Tibial artery (tissue), 4 donors: ENCODE measurements around the gene TPRX1.
"Not testable (repeated sequence)": the region's sequence is repeated elsewhere in the genome, so short reads cannot be mapped to it uniquely, and the experiment has no call there.

Experiments used
- DNase-seq, 2 donors: peaks; one replicate each; pipeline ENCODE4 v3.0.0-alpha.2; 2019
- H3K27ac ChIP-seq, 2 donors: fragments of 200-600 bp; sonication (generic) in 1 of 2; 1 replicate in 1 of 2; 2 replicates in 1 of 2; pipeline ENCODE4 v1.5.1; 2018 to 2019; ENCODE audit warnings: mild to moderate bottlenecking in 1 of 2
- H3K27me3 ChIP-seq, 2 donors: fragments of 200-600 bp; sonication (generic) in 1 of 2; one replicate each; pipeline versions ENCODE4 v1.5.1 to v1.6.0; 2016 to 2019
- H3K36me3 ChIP-seq, 3 donors: fragments of 200-600 bp; sonication (generic) in 2 of 3; one replicate each; pipeline ENCODE4 v1.5.1; 2016 to 2019; ENCODE audit warnings: mild to moderate bottlenecking in 2 of 3
- H3K4me1 ChIP-seq, 4 donors: fragments of 200-600 bp; sonication (generic) in 2 of 4; 1 replicate in 3 of 4; 2 replicates in 1 of 4; pipeline ENCODE4 v1.5.1; 2016 to 2019
- H3K4me3 ChIP-seq, 2 donors: fragments of 200-600 bp; sonication (generic) in 1 of 2; 1 replicate in 1 of 2; 2 replicates in 1 of 2; pipeline ENCODE4 v1.5.1; 2018 to 2019; ENCODE audit warnings: mild to moderate bottlenecking in 2 of 2
- H3K9me3 ChIP-seq, 3 donors: fragments of 200-600 bp; sonication (generic) in 1 of 3; one replicate each; pipeline ENCODE4 v1.5.1; 2016 to 2019
- intact Hi-C: fragments of 100-400 bp; cut with DNase I; formaldehyde crosslinking; loops from one replicate; pipeline ENCODE4 v1.15.0; 2023; ENCODE audit warnings: low total_unique reads
- TF ChIP-seq, protein P1 (sequence below), 2 experiments: fragments of 200-600 bp in 1 of 2; fragments of 450-650 bp in 1 of 2; IDR thresholded peaks; one replicate each; pipeline ENCODE4 v1.5.1; 2017 to 2019; ENCODE audit warnings: antibody characterized with exemption in 2 of 2, mild to moderate bottlenecking in 1 of 2, moderate library complexity in 1 of 2

Gene TPRX1

DNA sequence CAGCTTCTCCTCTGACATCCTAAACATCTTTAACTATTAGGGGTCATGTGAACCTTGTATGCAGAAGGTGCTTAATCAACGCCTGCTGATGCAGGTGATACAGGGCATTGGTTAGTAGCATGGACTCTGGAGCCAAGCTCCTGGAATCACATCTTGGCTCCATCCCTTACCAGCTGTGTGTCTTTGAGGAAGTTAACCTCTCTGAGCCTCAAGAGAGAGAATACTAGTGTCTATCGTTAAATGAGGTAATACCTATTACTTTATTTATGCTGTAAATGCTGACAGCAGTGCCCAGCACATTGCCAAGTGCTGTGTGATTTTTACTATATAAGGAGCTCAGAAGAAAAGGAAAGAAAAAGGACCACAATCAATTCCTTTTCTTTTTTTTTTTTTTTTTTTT is 37.0 kb downstream of the TPRX1 start:
- no peaks in the 10 kb centered on the region for H3K9me3 ChIP-seq

DNA sequence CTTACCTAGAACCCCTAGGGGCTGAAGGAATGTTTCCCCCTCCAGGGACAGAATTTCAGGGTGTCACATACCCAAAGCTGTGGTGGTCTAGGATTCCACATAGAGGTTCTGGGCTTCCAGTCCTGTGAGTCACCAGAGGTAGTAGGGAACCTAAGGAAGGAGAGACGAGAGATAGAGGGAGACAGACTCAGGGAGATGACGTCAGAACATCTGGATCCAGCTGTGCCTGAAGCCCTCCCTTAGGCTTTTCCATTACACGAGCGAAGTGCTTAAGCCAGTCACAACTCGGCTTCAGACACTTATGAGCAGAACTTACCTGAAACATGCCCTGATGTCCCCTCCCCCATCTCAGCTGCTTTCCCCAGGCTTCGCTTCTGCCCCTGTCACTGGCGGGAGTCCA is 37.7 kb downstream of the TPRX1 start:
- Histone ChIP-seq H3K36me3 (no peaks in the 10 kb centered on the region), H3K4me1 (peaks cover 0 to 7% (median 0%) of the 10 kb centered on the region in 4 donors), H3K4me3 (no peak overlapping the region), H3K27me3 (no peaks in the 10 kb centered on the region), H3K27ac (no peak overlapping the region), H3K9me3 (no peaks in the 10 kb centered on the region)
- intact Hi-C loops = loop anchor here (2.0 to 5.0 kb wide), 2 partner anchors 20 to 96 kb away; no protein-coding TSS in a partner anchor
- TF ChIP-seq, protein P1, sequence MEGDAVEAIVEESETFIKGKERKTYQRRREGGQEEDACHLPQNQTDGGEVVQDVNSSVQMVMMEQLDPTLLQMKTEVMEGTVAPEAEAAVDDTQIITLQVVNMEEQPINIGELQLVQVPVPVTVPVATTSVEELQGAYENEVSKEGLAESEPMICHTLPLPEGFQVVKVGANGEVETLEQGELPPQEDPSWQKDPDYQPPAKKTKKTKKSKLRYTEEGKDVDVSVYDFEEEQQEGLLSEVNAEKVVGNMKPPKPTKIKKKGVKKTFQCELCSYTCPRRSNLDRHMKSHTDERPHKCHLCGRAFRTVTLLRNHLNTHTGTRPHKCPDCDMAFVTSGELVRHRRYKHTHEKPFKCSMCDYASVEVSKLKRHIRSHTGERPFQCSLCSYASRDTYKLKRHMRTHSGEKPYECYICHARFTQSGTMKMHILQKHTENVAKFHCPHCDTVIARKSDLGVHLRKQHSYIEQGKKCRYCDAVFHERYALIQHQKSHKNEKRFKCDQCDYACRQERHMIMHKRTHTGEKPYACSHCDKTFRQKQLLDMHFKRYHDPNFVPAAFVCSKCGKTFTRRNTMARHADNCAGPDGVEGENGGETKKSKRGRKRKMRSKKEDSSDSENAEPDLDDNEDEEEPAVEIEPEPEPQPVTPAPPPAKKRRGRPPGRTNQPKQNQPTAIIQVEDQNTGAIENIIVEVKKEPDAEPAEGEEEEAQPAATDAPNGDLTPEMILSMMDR (IDR thresholded peaks at IDR 0.05) = no peak
- DNase-seq = no peak

More for the DNA sequence above, 37.0 kb downstream of the TPRX1 start:
- H3K27ac ChIP-seq = no peak overlapping the region
- no peaks in the 10 kb centered on the region for H3K36me3 ChIP-seq
- H3K4me3 ChIP-seq = no peak overlapping the region
- TF ChIP-seq, protein P1 (IDR thresholded peaks at IDR 0.05) = no peak
- H3K27me3 ChIP-seq = no peaks in the 10 kb centered on the region
- intact Hi-C loops = loop anchor here (2.0 to 5.0 kb wide), 2 partner anchors 19 to 95 kb away; no protein-coding TSS in a partner anchor
- no peak for DNase-seq
- peaks cover 0 to 7% (median 0%) of the 10 kb centered on the region in 4 donors for H3K4me1 ChIP-seq

DNA sequence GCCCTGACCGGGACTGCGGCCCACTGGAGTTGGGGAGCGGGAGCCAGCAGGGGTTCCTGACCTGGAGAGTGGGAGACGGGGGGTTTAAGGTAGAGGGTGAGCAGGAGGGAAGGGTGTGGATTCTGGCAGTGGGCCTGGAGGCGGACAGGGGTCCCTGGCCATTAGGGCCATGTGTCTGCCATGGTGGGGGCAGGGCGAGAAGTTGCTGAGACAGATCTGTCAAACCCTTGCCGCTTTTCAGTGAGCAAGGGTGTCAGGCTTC is 38.1 kb downstream of the TPRX1 start:
- no peaks in the 10 kb centered on the region for H3K27me3 ChIP-seq
- peaks cover 0 to 7% (median 0%) of the 10 kb centered on the region in 4 donors for H3K4me1 ChIP-seq
- TF ChIP-seq, protein P1 (IDR thresholded peaks at IDR 0.05) = no peak
- H3K36me3 ChIP-seq = no peaks in the 10 kb centered on the region
- intact Hi-C loops = loop anchor here (2.0 to 5.0 kb wide), 2 partner anchors 21 to 96 kb away; no protein-coding TSS in a partner anchor
- no peak for DNase-seq
- no peak overlapping the region for H3K27ac ChIP-seq
- H3K9me3 ChIP-seq = no peaks in the 10 kb centered on the region
- no peak overlapping the region for H3K4me3 ChIP-seq

DNA sequence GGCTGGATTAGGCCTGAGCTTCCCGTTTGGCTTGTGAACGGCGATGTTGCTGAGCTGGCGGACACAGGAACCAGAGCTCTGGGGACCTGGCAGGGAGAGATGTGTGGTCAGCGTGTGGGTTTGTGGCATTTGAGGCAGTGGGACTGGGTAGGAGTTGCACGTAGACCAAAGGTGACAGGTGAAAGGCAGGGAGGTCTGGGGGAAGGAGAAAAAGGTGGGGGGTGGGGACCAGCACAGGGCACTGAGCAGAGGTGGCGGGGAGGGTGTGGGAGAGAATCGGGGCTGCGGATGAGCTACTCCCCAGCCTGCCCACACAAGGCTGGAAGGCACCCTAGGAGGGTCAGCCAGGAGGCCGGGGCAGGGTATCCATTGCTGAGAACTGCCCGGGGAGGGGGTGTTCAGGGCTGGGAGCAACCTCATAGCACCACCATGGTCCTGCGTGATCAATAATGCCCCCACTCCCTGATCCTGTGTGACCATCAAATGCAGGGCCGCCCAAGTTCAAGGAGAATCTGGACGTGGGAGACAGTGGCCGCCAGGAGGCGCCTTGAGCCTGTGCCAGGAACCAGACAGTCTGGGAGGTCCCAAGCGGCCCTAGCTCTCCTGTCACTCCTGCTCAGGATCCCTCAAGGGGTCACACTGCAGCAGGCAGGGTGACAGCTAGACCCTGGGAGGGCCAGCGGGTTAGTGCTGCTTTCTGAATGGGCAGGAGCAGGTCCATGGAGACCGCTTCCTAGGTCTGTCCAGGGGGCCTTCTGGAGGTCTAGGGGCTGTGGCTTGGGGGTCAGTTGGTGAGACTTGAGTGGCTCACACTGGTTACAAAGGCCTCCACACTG is 38.6 kb downstream of the TPRX1 start:
- H3K4me1 ChIP-seq = peaks cover 0 to 7% (median 0%) of the 10 kb centered on the region in 4 donors
- no peak overlapping the region for H3K4me3 ChIP-seq
- TF ChIP-seq, protein P1 (IDR thresholded peaks at IDR 0.05) = peak; percentile 77 to 84
- DNase-seq = peak in 1 of 2 donors; percentile 79
- no peaks in the 10 kb centered on the region for H3K9me3 ChIP-seq
- no peaks in the 10 kb centered on the region for H3K27me3 ChIP-seq
- intact Hi-C loops = loop anchor here (2.0 to 5.0 kb wide), 2 partner anchors 21 to 97 kb away; no protein-coding TSS in a partner anchor
- H3K27ac ChIP-seq = no peak overlapping the region
- peaks cover 0 to under 1% (median 0%) of the 10 kb centered on the region in 3 donors for H3K36me3 ChIP-seq

DNA sequence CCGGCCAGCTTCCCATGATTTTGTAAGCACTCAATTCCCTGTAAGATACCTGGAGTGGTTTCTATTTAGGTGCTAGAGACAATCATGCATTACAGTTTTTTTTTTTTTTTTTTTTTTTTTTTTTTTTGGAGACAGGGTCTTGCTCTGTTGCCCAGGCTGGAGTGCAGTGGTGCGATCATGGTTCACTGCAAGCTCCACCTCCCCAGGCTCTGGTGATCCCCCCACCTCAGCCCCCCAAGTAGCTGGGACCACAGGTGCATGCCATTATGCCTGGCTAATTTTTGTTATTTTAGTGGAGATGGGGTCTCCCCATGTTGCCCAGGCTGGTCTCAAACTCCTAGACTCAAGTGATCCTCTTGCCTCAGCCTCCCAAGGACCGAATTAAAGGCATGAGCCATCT is 39.6 kb downstream of the TPRX1 start:
- not testable (repeated sequence) for H3K27me3 ChIP-seq, H3K9me3 ChIP-seq, H3K27ac ChIP-seq, DNase-seq, H3K4me3 ChIP-seq, H3K4me1 ChIP-seq
- H3K36me3 ChIP-seq = peaks cover 0 to 10% (median 0%) of the 10 kb centered on the region in 3 donors
- intact Hi-C loops = loop anchor here (5.0 kb wide), 1 partner anchor 98 kb away; no protein-coding TSS in a partner anchor

DNA sequence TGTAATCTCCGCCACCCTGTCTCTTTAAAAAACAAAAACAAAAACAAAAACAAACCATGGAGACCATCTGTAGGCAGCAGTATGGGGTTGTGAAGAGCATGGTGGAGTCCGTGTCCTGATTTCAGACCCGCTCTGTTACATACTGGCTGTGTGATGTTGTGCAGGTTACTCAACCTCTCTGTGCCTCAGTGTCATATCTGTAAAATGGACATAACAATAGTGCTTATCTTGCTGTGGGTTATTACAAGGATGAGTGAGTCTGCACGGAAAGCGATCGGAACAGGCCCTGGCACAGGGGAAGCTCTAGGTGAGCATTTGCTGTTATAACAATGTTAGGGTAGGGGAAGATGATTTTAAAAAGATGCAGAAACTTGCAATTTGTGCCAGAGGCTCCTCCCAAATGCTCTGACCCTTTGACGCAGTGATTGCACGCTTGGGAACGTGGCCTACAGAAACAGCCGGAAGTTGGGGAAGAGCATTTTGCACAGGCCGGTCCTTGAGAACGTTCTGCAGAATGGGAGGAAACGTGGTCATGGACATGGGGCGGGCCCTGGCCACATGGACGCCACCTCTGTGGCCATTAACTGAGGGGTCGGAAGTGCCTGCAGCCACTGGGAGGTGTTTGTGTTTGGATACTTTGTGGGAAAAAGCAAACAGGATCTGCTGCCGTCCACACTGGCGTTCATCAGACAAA is 41.6 kb downstream of the TPRX1 start:
- peaks cover 11 to 30% (median 17%) of the 10 kb centered on the region in 3 donors for H3K36me3 ChIP-seq
- TF ChIP-seq, protein P1 (IDR thresholded peaks at IDR 0.05) = no peak
- H3K4me3 ChIP-seq = no peak overlapping the region
- no peaks in the 10 kb centered on the region for H3K27me3 ChIP-seq
- no peak overlapping the region for H3K27ac ChIP-seq
- intact Hi-C loops = no loop called here
- DNase-seq = no peak
- H3K4me1 ChIP-seq = peaks cover 0 to 7% (median 0%) of the 10 kb centered on the region in 4 donors
- H3K9me3 ChIP-seq = no peaks in the 10 kb centered on the region
